Adrenal gland (tissue), 5 donors: Measurements from ENCODE around the gene CPXM2.

Source experiments
- POLR2A ChIP-seq, 2 donors: fragments of 450-650 bp; IDR thresholded peaks; one replicate each; pipeline ENCODE4 v1.6.1; 2017; ENCODE audit warnings: antibody characterized with exemption in 2 of 2, mild to moderate bottlenecking in 2 of 2, moderate library complexity in 1 of 2
- TF ChIP-seq, protein P1 (sequence below), 6 experiments: fragments of 450-650 bp in 4 of 6; fragments of 200-600 bp in 2 of 6; sonication (generic) in 1 of 6; IDR thresholded peaks; 1 replicate in 5 of 6; 2 replicates in 1 of 6; pipeline versions ENCODE4 v1.5.1 to v1.8.0; 2016 to 2021; ENCODE audit warnings: antibody characterized with exemption in 6 of 6, mild to moderate bottlenecking in 2 of 6, moderate library complexity in 1 of 6
- donor health status: DM: no; HTN: no; CAD: no.

DNA sequence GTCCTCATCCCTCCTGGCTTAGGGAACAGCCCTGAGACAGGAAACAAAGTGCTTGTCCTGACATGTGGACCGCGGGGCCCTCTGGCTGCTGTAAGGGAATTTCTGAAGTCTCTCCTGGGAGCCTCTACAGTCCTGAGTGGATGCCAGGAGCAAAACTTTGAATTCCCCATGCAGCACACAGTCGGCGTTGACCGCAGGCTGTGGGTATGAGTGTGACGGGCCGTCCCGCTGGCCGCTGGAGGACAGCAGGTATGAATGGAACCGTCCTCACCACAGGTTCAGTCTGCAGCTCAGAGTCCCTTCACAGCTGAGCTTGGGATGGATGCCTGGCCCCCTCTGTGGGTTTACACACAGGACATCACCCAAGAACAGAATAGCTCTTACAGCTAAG, 130.6 kb downstream of the CPXM2 start:
- TF ChIP-seq, protein P1, sequence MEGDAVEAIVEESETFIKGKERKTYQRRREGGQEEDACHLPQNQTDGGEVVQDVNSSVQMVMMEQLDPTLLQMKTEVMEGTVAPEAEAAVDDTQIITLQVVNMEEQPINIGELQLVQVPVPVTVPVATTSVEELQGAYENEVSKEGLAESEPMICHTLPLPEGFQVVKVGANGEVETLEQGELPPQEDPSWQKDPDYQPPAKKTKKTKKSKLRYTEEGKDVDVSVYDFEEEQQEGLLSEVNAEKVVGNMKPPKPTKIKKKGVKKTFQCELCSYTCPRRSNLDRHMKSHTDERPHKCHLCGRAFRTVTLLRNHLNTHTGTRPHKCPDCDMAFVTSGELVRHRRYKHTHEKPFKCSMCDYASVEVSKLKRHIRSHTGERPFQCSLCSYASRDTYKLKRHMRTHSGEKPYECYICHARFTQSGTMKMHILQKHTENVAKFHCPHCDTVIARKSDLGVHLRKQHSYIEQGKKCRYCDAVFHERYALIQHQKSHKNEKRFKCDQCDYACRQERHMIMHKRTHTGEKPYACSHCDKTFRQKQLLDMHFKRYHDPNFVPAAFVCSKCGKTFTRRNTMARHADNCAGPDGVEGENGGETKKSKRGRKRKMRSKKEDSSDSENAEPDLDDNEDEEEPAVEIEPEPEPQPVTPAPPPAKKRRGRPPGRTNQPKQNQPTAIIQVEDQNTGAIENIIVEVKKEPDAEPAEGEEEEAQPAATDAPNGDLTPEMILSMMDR (IDR thresholded peaks at IDR 0.05): no peak
- no peak for TF ChIP-seq POLR2A (IDR thresholded peaks at IDR 0.05)
